Lower leg skin (tissue), 3 donors: ENCODE data around the gene VPS26B.

ENCODE experiments used
- POLR2A ChIP-seq, 2 donors: fragments of 450-650 bp; IDR thresholded peaks; one replicate each; pipeline ENCODE4 v1.6.1; 2016 to 2017; ENCODE audit warnings: antibody characterized with exemption in 2 of 2, mild to moderate bottlenecking in 1 of 2, moderate library complexity in 1 of 2
- TF ChIP-seq, protein P1 (sequence below), 3 donors: fragments of 450-650 bp; IDR thresholded peaks; one replicate each; pipeline ENCODE4 v1.5.1; 2016; ENCODE audit warnings: antibody characterized with exemption in 3 of 3, mild to moderate bottlenecking in 3 of 3, moderate library complexity in 2 of 3

DNA sequence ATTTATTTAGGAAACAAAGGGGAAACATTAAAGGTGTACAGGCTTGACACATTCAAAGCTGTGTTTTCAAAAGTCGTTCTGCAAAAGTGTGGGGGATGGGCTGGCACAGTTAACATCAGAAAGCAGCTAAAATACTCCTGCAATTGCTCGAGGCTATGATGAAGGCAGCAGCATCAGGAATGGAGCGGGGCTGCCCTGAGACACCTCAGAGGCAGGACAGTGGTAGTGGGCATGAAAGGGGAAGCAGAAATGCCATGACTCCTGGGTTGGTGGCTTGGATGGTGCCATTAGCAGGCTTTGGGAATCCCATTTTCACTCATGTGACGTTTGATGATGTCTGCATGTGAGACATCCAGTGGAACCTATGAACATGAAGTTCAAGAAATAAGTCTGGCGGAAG, 1.4 kb upstream of the VPS26B start:
- no peak for TF ChIP-seq POLR2A (IDR thresholded peaks at IDR 0.05)
- TF ChIP-seq, protein P1, sequence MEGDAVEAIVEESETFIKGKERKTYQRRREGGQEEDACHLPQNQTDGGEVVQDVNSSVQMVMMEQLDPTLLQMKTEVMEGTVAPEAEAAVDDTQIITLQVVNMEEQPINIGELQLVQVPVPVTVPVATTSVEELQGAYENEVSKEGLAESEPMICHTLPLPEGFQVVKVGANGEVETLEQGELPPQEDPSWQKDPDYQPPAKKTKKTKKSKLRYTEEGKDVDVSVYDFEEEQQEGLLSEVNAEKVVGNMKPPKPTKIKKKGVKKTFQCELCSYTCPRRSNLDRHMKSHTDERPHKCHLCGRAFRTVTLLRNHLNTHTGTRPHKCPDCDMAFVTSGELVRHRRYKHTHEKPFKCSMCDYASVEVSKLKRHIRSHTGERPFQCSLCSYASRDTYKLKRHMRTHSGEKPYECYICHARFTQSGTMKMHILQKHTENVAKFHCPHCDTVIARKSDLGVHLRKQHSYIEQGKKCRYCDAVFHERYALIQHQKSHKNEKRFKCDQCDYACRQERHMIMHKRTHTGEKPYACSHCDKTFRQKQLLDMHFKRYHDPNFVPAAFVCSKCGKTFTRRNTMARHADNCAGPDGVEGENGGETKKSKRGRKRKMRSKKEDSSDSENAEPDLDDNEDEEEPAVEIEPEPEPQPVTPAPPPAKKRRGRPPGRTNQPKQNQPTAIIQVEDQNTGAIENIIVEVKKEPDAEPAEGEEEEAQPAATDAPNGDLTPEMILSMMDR (IDR thresholded peaks at IDR 0.05), result no peak
